Gastrocnemius medialis (tissue), 4 donors: ENCODE results near the gene CHSY1.

Experiments used
- POLR2A ChIP-seq, 2 donors: fragments of 450-650 bp; IDR thresholded peaks; one replicate each; pipeline ENCODE4 v1.6.1; 2017; ENCODE audit warnings: antibody characterized with exemption in 2 of 2, mild to moderate bottlenecking in 2 of 2, moderate library complexity in 2 of 2
- TF ChIP-seq, protein P1 (sequence below), 5 experiments: fragments of 450-650 bp in 3 of 5; fragments of 200-600 bp in 2 of 5; sonication (generic) in 2 of 5; IDR thresholded peaks in 4 of 5; conservative IDR thresholded peaks in 1 of 5; 1 replicate in 4 of 5; 2 replicates in 1 of 5; pipeline ENCODE4 v1.5.1; 2016 to 2019; ENCODE audit warnings: antibody characterized with exemption in 5 of 5, mild to moderate bottlenecking in 3 of 5, moderate library complexity in 3 of 5

DNA sequence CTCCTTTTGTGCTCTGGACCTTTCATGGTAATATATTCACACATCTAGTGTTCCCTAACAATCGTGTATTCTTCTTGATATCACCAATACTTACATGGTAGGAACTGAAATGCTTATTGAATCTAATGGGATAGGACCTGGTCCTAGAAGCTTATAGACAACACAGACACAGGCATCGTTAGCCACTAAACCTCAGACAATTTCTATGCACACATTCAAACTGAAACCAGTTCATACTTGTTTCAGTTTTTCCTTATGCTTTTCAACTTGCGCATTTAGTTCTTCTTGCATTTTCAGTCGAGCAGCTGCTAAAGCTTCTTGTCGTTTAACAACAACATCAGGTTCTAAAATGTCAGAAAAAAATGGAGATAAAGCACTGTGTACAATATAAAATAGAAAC is 23.2 kb upstream of the CHSY1 start:
- TF ChIP-seq, protein P1, sequence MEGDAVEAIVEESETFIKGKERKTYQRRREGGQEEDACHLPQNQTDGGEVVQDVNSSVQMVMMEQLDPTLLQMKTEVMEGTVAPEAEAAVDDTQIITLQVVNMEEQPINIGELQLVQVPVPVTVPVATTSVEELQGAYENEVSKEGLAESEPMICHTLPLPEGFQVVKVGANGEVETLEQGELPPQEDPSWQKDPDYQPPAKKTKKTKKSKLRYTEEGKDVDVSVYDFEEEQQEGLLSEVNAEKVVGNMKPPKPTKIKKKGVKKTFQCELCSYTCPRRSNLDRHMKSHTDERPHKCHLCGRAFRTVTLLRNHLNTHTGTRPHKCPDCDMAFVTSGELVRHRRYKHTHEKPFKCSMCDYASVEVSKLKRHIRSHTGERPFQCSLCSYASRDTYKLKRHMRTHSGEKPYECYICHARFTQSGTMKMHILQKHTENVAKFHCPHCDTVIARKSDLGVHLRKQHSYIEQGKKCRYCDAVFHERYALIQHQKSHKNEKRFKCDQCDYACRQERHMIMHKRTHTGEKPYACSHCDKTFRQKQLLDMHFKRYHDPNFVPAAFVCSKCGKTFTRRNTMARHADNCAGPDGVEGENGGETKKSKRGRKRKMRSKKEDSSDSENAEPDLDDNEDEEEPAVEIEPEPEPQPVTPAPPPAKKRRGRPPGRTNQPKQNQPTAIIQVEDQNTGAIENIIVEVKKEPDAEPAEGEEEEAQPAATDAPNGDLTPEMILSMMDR (IDR thresholded peaks at IDR 0.05 in 4 of 5, conservative IDR thresholded peaks at IDR 0.05 in 1 of 5): no peak
- no peak for TF ChIP-seq POLR2A (IDR thresholded peaks at IDR 0.05)
